SK-N-SH (cell line): ENCODE measurements around the gene SH2D3A. TPM values are rescaled to one million over a fixed set of nuclear protein-coding genes. Genes with fewer than 3 reads are reported as not detected.
A peak's percentile ranks its signal among the peaks of the same experiment; 100 is the strongest.

Experiments used
- CTCF ChIA-PET: fragments of 300-600, 350-600 bp; formaldehyde crosslinking; extraction: SDS; loops from one replicate; lab custom pipeline; 2021; lab: Yijun Ruan, JAX
- POLR2A ChIA-PET: fragments of 350-600 bp; sonication (Branson Sonifier 250); formaldehyde crosslinking; extraction: SDS; loops from one replicate; lab custom pipeline; 2020; ENCODE audit warnings: antibody characterized with exemption, inconsistent platforms; lab: Yijun Ruan, JAX
- DNase-seq: peaks from one replicate; pipeline ENCODE4 v3.0.0; 2012
- H2AFZ ChIP-seq: fragments of 200-600 bp; sonication (generic); 2 replicates; pipeline ENCODE4 v1.8.1; 2016; ENCODE audit warnings: antibody characterized with exemption, mild to moderate bottlenecking, low read depth
- H3F3A ChIP-seq: fragments of 200-600 bp; sonication (generic); replicated peaks from 2 replicates; pipeline ENCODE3; 2016; ENCODE audit warnings: antibody characterized with exemption, mild to moderate bottlenecking; ENCODE audit not compliant: insufficient read depth
- H3K27ac ChIP-seq, 2 experiments: fragments of 200-500 bp in 1 of 2; fragments of 200-600 bp in 1 of 2; sonication (Bioruptor generic) in 1 of 2; sonication (generic), shearing (Covaris generic) in 1 of 2; 2 replicates each; pipeline versions ENCODE4 v1.5.1 to v1.6.1; 2014 to 2016; ENCODE audit warnings: low read depth in 2 of 2, inconsistent platforms in 1 of 2, low read length in 1 of 2, mild to moderate bottlenecking in 1 of 2, mixed read lengths in 1 of 2
- H3K27me3 ChIP-seq: fragments of 200-600 bp; sonication (generic), shearing (Covaris generic); 2 replicates; pipeline ENCODE4 v1.6.1; 2016; ENCODE audit warnings: mixed run types; ENCODE audit not compliant: insufficient read depth
- H3K36me3 ChIP-seq, 2 experiments: fragments of 200-500 bp in 1 of 2; fragments of 200-600 bp in 1 of 2; sonication (Bioruptor generic) in 1 of 2; sonication (generic) in 1 of 2; replicated peaks in 1 of 2; 2 replicates each; pipeline versions ENCODE3 to v1.5.1; 2014 to 2016; ENCODE audit warnings: low read length in 1 of 2, mild to moderate bottlenecking in 1 of 2; ENCODE audit not compliant: insufficient read depth in 2 of 2, control insufficient read depth in 1 of 2
- H3K4me1 ChIP-seq, 2 experiments: fragments of 200-500 bp in 1 of 2; fragments of 200-600 bp in 1 of 2; sonication (Bioruptor generic) in 1 of 2; sonication (generic), shearing (Covaris generic) in 1 of 2; 2 replicates each; pipeline versions ENCODE4 v1.5.1 to v1.6.1; 2014 to 2016; ENCODE audit warnings: low read depth in 1 of 2, low read length in 1 of 2, mixed run types in 1 of 2; ENCODE audit not compliant: insufficient read depth in 2 of 2, control insufficient read depth in 1 of 2
- H3K4me2 ChIP-seq: fragments of 200-600 bp; sonication (generic), shearing (Covaris generic); 2 replicates; pipeline ENCODE4 v1.6.1; 2017; ENCODE audit warnings: mixed run types
- H3K4me3 ChIP-seq, 2 experiments: fragments of 200-500 bp in 1 of 2; fragments of 200-600 bp in 1 of 2; sonication (Bioruptor generic) in 1 of 2; sonication (generic), shearing (Covaris generic) in 1 of 2; 2 replicates each; pipeline versions ENCODE4 v1.5.1 to v1.8.1; 2014 to 2016; ENCODE audit warnings: low read depth in 2 of 2, inconsistent platforms in 1 of 2, low read length in 1 of 2, mild to moderate bottlenecking in 1 of 2, mixed read lengths in 1 of 2, moderate library complexity in 1 of 2
- H3K79me2 ChIP-seq: fragments of 200-600 bp; sonication (generic); 2 replicates; pipeline ENCODE4 v1.8.1; 2017; ENCODE audit warnings: mild to moderate bottlenecking; ENCODE audit not compliant: insufficient read depth
- H3K9ac ChIP-seq: fragments of 200-600 bp; sonication (generic); 2 replicates; pipeline ENCODE4 v1.6.1; 2017; ENCODE audit warnings: mixed run types
- H3K9me2 ChIP-seq: fragments of 200-600 bp; sonication (generic); 2 replicates; pipeline ENCODE4 v1.6.1; 2017; ENCODE audit warnings: mixed run types
- H3K9me3 ChIP-seq: fragments of 200-600 bp; sonication (generic); 2 replicates; pipeline ENCODE4 v1.6.1; 2017; ENCODE audit warnings: mixed run types, mild to moderate bottlenecking, moderate library complexity
- H4K20me1 ChIP-seq: fragments of 200-600 bp; sonication (generic); 2 replicates; pipeline ENCODE4 v1.6.1; 2017; ENCODE audit warnings: mild to moderate bottlenecking, mixed run types; ENCODE audit not compliant: insufficient read depth
- CTCF ChIP-seq: fragments of 200-600 bp; sonication (generic); IDR thresholded peaks from 2 replicates; pipeline ENCODE4 v1.6.1; 2017; ENCODE audit warnings: antibody characterized with exemption, mild to moderate bottlenecking, moderate library complexity
- EP300 ChIP-seq, 2 experiments: IDR thresholded peaks; 2 replicates each; pipeline versions ENCODE4 v1.4.0 to v1.6.1; 2012; ENCODE audit warnings: borderline replicate concordance in 1 of 2, low read depth in 1 of 2, low read length in 1 of 2
- EZH2phosphoT487 ChIP-seq: fragments of 200-600 bp; sonication (generic); IDR thresholded peaks from 2 replicates; pipeline ENCODE4 v1.6.1; 2017; ENCODE audit warnings: low read depth, mixed run types, mild to moderate bottlenecking, antibody characterized with exemption, moderate library complexity, borderline replicate concordance
- FOXJ3 ChIP-seq: sonication (generic); formaldehyde crosslinking; IDR thresholded peaks from 2 replicates; pipeline ENCODE4 v1.5.1; 2020; ENCODE audit warnings: mild to moderate bottlenecking, missing genetic modification reagents
- GABPA ChIP-seq: IDR thresholded peaks from 2 replicates; pipeline ENCODE4 v1.4.0; 2012; ENCODE audit warnings: low read depth, mild to moderate bottlenecking
- MAX ChIP-seq: IDR thresholded peaks from 2 replicates; pipeline ENCODE4 v1.4.0; 2012; ENCODE audit warnings: low read depth
- PBX3 ChIP-seq: IDR thresholded peaks from 2 replicates; pipeline ENCODE4; 2012
- POLR2AphosphoS5 ChIP-seq: IDR thresholded peaks from 2 replicates; pipeline ENCODE4 v1.6.1; 2012; ENCODE audit warnings: low read depth, low read length
- REST ChIP-seq: IDR thresholded peaks from 2 replicates; pipeline ENCODE4 v1.6.1; 2012; ENCODE audit warnings: mild to moderate bottlenecking, low read depth, low read length, moderate library complexity
- RXRA ChIP-seq: IDR thresholded peaks from 2 replicates; pipeline ENCODE4 v1.4.0; 2012; ENCODE audit warnings: low read depth, mild to moderate bottlenecking, borderline replicate concordance
- SIN3A ChIP-seq: IDR thresholded peaks from 2 replicates; pipeline ENCODE4 v1.6.1; 2012; ENCODE audit warnings: low read depth, mild to moderate bottlenecking, low read length, moderate library complexity, borderline replicate concordance
- TAF1 ChIP-seq: IDR thresholded peaks from 2 replicates; pipeline ENCODE4 v1.6.1; 2012; ENCODE audit warnings: low read depth, mild to moderate bottlenecking, low read length, moderate library complexity, borderline replicate concordance
- USF1 ChIP-seq: IDR thresholded peaks from 2 replicates; pipeline ENCODE4 v1.4.0; 2012; ENCODE audit warnings: low read depth, borderline replicate concordance
- YY1 ChIP-seq: IDR thresholded peaks from 2 replicates; pipeline ENCODE4 v1.4.0; 2012; ENCODE audit warnings: low read depth, mild to moderate bottlenecking
- WGBS: methylation state at CpG from one replicate; pipeline ENCODE4 v1.1.6; 2017; ENCODE audit warnings: low lambda C conversion rate; 5-methylcytosine and 5-hydroxymethylcytosine counted together
- polyA plus RNA-seq, 3 experiments: library from polyadenylated mRNA; depleted of rRNA; stranded (reverse); fragments of >200 nt; gene quantifications; 2 replicates each; pipeline ENCODE4 v1.2.3, GENCODE V29; 2012

The SH2D3A gene
- polyA plus RNA-seq, 1 of the 3 experiments (the other 2 are of a cell fraction) = 0.35 TPM

- peaks cover 21% of the 10 kb centered on the region for H3F3A ChIP-seq
- no peak overlapping the region for H2AFZ ChIP-seq
- 85% methylated on average over 15 of the region's 15 CpGs for WGBS
- no peak overlapping the region; a peak in 1 of 4 replicates for H3K27ac ChIP-seq
- H3K36me3 ChIP-seq = peaks cover 0 to 5% of the 10 kb centered on the region in 2 experiments
- peak; percentile 18 for DNase-seq
- peak overlapping the region; percentile 91 for H3K9ac ChIP-seq
- ChIA-PET POLR2A (no interaction called here), CTCF (interaction anchor here (1.2 kb wide), 1 partner anchor 128 kb away, joined by 3 read pairs; no protein-coding TSS in a partner anchor)
- peaks cover 18% of the 10 kb centered on the region for H3K79me2 ChIP-seq
- H3K27me3 ChIP-seq = no peaks in the 10 kb centered on the region
- H3K4me1 ChIP-seq = peaks cover 22 to 23% of the 10 kb centered on the region in 2 experiments; a peak in 3 of 4 replicates
- TF ChIP-seq PBX3 (no peak), GABPA (no peak), FOXJ3 (CRISPR knock-in tag) (no peak), EZH2phosphoT487 (no peak), EP300 (IDR thresholded peaks at IDR 0.05; ENCODE audit: borderline replicate concordance in 1 of 2, low read depth in 1 of 2, low read length in 1 of 2) (no peak), USF1 (no peak), CTCF (no peak), YY1 (no peak), RXRA (no peak), POLR2AphosphoS5 (no peak), TAF1 (no peak), REST (no peak), MAX (no peak), SIN3A (no peak)
- H4K20me1 ChIP-seq = no peaks in the 10 kb centered on the region
- peak overlapping the region in 1 of 2 experiments; percentile 90; a peak in 2 of 4 replicates for H3K4me3 ChIP-seq
- peak overlapping the region; percentile 94 for H3K4me2 ChIP-seq
- no peaks in the 10 kb centered on the region for H3K9me3 ChIP-seq
- no peaks in the 10 kb centered on the region for H3K9me2 ChIP-seq
Measured at GRCh38 chr19:6735181-6735911, 31.9 kb downstream of the SH2D3A start.
